ENCODE data around the gene ZNF74.
"Not testable (repeated sequence)": the region's sequence is repeated elsewhere in the genome, so short reads cannot be mapped to it uniquely, and the experiment has no call there.

Gene ZNF74

DNA sequence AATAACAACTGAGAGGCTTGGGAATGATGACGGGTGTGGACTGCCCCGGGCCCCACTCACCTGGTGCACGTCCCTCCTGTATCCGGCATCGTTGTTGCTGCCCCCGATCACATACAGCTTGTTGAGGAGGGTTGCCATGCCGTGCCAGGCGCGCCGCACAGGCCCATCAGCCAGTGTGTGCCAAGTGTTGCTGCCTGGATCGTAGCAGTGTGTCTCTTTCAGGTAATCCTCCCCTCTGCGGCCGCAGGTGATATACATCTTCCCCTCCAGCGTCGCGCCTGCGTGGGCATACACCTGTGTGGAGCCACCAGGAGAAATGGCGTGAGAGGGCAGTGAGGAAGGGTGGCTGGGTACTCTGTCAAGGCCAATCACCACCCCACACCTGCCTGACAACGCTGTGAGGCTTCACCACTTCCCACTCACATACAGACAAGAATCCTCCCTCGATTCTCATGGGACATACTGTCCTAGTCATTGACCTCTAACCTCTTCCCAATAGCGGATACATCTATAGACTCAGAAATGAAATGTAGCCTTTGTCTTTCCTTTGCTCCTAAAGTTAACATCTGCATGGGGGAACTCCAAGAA, 52.5 kb downstream of the ZNF74 start:
- no peak for DNase-seq (ENCODE audit: low read depth in 3 of 3)

DNA sequence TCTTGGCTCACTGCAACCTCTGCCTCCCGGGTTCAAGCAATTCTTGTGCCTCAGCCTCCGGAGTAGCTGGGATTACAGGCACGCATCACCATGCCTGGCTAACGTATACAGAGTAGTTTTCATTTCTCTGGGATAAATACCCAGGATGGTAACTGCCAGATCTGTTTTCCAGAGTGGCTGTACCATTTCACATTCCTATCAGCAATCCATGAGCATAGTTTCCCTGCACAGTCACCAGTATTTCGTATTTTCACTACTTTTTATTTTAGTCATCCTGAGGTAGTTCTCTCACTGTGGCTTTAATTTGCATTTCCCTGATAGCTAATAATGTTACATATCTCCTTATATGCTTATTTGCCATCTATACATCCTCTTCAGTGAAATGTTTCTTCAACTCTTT, 54.7 kb downstream of the ZNF74 start:
- no peak for DNase-seq (ENCODE audit: low read depth in 3 of 3)

DNA sequence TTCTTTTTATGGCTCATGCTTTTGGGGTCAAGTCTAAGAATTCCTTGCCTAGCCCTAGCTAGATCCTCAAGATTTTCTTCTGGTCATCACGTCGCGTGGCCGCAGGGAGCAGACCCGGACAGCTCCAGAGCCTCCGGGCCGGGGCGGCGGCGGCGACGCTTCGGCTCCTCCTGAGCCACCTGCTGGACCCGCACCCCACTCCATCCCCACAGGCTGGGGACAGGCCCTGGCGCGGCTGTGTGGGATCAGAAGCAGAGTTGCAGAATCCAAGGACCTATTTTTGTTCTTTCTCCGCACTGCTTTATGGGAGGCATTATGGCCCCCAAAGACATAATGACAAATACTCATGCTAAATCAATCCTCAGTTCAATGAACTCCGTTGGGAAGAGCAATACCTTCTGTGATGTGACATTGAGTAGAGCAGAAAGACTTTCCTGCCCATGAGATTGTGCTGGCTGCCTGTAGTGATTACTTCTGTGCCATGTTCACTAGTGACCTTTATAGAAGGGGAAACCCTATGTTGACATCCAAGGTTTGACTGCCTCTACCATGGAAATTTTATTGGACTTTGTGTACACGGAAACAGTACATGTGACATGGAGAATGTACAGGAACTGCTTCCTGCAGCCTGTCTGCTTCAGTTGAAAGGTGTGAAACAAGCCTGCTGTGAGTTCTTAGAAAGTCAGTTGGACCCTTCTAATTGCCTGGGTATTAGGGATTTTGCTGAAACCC, 56.0 kb downstream of the ZNF74 start:
- no peak for DNase-seq (ENCODE audit: low read depth in 3 of 3)

DNA sequence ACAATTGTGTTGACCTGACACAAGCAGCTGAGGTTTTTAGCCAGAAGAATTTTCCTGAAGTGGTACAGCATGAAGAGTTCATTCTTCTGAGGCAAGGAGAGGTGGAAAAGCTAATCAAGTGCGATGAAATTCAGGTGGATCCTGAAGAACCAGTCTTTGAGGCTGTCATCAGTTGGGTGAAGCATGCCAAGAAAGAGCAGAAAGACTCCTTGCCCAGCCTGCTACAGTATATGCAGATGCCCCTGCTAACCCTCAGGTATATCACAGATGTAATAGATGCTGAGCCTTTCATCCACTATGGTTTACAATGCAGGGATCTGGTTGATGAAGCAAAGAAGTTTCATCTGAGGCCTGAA, 56.6 kb downstream of the ZNF74 start:
- no peak for DNase-seq (ENCODE audit: low read depth in 3 of 3)

GRCh38 chr22:20451129-20451778, 57.3 kb downstream of the ZNF74 start:
- not testable (repeated sequence) for DNase-seq (ENCODE audit: low read depth in 3 of 3)

DNA sequence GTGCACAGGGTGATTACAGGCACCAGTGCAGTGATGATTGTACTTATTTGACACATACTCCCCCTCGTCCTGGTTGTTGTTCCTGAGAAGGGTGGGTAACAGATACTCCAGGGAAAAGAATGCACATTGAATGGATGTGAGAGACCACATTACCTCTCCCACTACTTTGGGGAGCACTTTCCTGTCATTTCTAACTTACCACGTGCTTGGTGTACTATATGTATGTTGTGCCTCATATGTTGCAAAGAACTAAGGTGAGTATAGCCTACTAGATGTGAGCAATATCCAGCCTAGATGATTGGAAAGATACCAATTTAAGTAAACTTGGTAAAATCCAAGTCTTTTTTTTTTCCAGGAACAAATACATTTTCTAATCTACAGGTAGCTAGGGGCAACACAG, 58.0 kb downstream of the ZNF74 start:
- no peak for DNase-seq (ENCODE audit: low read depth in 3 of 3)

- no peak for DNase-seq (ENCODE audit: low read depth in 3 of 3)
Observed at GRCh38 chr22:20453222-20453621, 59.3 kb downstream of the ZNF74 start.

- no peak for DNase-seq (ENCODE audit: low read depth in 3 of 3)
Observed at GRCh38 chr22:20455709-20456063, 61.7 kb downstream of the ZNF74 start.

- DNase-seq (ENCODE audit: low read depth in 3 of 3) = peak; percentile 53 to 74 (median 59)
Observed at GRCh38 chr22:20456064-20456721, 62.2 kb downstream of the ZNF74 start.

DNA sequence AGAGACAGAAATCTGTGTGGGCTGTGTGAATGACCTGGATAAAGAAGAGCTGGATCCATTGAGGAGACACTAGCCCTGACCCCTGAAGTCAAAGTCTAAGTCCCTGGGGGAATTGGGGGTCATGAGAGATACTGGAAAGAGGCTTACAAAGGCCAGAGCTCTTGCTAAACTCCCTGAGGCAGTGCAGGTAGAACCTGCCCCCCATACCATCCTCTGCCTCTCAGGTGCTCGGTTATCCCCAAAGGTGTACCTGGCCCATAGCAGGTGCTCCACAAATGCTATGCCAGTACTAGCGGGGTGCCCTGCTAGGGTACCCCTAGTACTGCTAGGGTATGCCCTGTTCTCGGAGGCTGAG, 62.7 kb downstream of the ZNF74 start:
- no peak for DNase-seq (ENCODE audit: low read depth in 3 of 3)

- DNase-seq (ENCODE audit: low read depth in 3 of 3) = no peak
Observed at GRCh38 chr22:20457506-20458240, 63.7 kb downstream of the ZNF74 start.

Measured in stimulated activated CD4-positive, alpha-beta T cell treated with anti-CD3 and anti-CD28 coated beads, TNF-alpha, amount 100 ng/mL, for 24 hours (primary cell).